Iris pigment epithelial cell (primary cell): ENCODE results near the gene AFF2.
"Not testable (repeated sequence)": the region's sequence is repeated elsewhere in the genome, so short reads cannot be mapped to it uniquely, and the experiment has no call there.

Source experiments
- DNase-seq: peaks from one replicate; pipeline ENCODE4 v3.0.0-alpha.2; 2011; ENCODE audit warnings: low read depth

AFF2 gene

GRCh38 chrX:148643460-148643859, 143.0 kb downstream of the AFF2 start:
- DNase-seq, result no peak

DNA sequence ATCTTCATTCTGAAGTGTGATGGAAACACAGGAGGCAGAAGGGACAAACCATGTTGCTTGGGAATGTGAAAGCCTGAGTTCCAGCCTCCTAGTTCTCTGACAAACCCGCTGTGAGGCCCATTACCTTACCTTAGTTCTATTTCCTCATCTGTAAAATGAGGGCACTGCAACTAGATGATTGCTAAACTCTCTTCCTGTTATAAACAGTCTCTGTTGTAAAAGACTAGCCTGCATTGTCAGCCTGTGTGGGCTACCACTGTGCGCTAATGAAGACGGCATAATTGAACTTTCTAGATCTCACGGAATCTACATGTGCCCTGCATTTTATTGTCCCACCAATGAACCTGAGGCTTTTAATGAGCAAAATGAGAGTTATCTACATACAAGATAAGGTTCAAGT, 147.2 kb downstream of the AFF2 start:
- no peak for DNase-seq

- DNase-seq, result no peak
Measured at GRCh38 chrX:148649145-148649795, 148.9 kb downstream of the AFF2 start.

DNA sequence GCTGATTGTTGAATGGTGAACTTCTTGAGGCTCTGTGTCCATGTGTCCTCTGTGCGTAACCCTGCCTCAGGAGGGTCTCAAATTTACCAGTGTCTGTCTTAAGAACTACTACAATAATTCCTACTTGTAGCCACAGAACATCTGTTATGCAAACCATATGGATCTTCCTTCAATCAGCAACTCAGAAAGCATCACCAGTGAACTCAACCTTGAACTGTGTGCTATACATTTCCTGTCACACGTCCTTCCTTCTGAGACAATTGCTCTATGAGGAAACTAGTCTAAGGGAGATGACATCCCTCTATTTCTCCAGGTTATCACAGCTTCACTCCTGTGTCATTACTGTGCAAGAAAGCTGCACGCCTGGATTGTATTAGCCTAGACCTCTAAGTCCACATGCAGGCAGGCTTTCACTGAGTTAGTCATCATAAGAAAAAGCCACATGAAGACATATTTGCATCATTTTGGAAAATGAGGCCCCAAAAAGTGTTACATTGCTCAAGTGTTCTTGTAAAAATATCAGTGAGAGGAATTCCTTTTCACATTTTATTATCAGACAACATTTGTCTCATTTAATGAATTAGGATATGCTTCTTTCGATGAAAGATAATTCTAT, 157.8 kb downstream of the AFF2 start:
- no peak for DNase-seq

DNA sequence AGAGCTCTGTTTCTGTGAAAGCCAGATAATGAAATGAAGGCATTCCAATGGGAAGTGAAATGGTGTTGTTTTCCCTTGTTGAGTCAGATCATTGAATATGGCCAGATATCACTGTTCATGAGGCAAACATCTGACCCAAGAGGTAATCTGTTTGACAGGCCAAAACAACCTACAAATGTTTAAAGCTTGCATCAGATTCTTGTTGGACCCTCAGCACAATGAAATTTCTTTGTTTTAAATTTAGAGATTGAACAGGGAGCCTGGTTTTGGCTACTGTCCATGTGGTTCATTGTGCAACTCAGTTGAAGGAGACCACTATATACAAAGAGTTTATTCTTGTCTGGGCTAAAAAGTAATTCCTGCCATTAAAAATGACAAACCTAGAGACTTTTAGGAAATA, 159.1 kb downstream of the AFF2 start:
- no peak for DNase-seq

DNA sequence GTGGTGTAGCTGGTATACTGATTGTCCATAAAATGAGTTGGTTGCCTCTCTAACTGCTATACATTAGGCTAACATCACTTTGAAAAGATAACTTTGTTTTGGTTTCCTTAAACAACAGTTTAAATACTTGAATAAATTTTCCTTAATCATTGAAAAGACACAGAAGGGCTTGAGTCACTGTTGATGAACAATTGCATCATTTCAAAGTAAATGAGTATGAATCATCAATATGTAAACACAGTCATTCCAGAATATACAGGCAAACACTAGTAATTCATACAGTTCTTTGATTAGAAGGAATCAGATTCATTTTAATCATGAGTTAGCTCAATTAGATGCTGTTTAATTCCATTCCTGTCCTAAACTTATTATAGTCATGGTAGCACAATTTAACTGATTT, 160.6 kb downstream of the AFF2 start:
- no peak for DNase-seq

DNA sequence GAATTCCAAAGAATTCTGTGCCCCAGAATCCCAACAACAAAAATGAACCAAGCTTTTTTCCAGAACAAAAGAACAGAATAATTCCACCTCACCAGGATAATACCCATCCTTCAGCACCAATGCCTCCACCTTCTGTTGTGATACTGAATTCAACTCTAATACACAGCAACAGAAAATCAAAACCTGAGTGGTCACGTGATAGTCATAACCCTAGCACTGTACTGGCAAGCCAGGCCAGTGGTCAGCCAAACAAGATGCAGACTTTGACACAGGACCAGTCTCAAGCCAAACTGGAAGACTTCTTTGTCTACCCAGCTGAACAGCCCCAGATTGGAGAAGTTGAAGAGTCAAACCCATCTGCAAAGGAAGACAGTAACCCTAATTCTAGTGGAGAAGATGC, 161.6 kb downstream of the AFF2 start:
- no peak for DNase-seq

DNA sequence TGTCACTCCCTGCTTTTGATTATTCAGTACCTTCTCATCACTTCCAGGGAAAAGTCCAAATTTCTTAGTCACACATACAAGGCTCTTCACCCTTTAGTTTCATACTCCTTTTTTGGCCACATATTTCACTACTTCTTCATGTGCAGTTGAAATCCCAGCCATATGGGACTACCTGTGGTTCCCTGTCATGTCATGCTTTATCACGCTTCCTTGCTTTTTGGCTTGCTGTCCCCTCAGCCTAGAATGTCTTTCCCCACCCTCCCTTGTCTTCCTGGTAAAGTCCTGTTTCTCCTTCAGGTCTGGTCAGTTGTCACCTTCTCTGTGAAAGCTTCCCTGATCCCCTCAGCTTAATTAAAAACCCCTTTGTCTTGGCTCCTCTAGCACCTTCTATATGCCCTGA, 163.8 kb downstream of the AFF2 start:
- DNase-seq, result no peak

DNA sequence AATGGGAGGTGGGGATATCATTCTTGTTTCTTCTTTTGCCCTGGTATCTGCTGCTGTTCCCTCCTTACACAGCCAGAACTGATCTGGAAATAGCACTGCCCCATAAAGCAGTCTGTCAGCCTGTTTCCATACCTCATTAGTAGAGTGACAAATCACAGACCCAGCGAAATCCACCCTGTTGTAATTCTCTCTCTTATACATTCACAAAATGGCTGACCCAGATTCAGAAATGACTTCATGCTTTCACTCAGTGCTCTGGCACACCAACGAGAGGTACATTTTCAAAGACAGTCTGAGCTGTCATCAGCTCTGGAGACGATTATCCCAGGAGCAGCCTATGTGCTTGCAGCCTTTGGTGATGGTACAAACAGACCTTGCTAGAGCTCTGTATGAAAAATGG, 164.6 kb downstream of the AFF2 start:
- DNase-seq, result no peak

DNA sequence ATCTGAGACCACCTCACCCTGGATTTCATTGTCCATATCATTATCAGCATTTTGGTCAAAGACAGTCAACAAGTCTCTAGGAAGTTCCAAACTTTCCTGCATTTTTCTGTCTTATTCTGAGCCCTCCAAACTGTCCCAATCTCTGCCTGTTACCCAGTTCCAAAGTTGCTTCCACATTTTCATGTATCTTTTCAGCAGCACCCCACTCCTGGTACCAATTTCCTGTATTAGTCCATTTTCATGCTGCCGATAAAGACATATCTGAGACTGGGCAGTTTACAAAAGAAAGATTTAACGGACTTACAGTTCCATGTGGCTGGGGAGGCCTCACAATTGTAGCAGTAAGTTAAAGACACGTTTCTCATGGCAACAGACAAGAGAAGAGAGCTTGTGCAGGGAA, 168.8 kb downstream of the AFF2 start:
- DNase-seq, result not testable (repeated sequence)

DNA sequence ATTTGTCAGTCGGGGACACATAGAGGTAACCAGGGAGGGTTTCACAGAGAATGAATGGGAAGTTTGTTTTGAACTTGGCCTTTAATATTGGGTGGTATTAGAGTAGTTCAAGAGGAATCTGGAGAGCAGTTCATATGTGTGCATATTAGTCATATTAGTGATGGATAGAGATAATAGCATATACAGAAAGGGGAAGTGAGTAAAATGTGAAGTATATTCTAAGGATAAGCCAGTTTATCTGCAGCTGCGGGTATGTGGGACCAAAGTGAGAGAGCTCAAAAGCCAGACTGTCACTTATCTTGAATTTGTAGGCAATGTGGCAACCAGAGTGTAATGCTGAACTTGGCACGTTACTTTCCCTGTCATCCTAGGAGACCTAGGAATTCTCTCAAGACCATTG, 169.9 kb downstream of the AFF2 start:
- DNase-seq, result no peak

DNA sequence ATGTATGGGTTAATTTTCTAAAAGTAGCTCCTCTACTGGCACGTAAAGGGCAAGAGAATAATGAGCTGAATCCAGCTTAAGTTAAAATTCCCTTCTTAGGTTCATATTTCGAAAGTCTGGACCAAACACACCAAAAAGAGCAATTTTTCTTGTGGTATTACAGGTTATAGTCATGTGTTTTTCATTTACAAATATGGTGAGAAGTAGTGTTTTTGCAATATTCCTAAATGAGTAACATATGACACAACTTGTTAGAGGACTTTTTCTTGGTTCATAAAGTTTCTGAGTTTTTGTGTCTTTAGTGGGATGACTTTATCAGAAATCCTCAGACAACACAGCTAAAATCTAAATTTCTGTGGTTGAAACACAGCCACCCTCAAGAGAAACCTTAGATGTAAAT, 172.1 kb downstream of the AFF2 start:
- no peak for DNase-seq

GRCh38 chrX:148681605-148682004, 181.2 kb downstream of the AFF2 start:
- DNase-seq, result no peak

GRCh38 chrX:148682206-148682605, 181.8 kb downstream of the AFF2 start:
- DNase-seq, result no peak

DNA sequence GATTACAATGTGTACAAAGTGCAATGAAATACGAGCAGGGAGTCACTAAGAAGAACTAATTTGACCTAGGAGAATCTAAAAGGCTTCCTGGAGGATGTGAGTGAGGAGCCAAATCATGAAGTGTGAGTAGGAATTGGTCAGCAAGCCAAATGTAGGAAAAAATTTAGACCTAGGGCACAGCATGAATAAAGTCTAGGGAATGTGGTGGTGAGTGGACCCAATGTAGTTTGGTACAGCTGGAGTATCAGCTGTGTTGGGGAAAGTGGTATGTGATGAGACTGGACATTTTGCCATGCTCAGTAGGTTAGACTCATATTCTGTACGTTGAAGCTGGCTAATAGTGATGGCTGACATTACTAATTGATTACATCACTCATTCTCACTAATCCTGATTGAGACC, 191.0 kb downstream of the AFF2 start:
- DNase-seq, result no peak

GRCh38 chrX:148695255-148695654, 194.8 kb downstream of the AFF2 start:
- no peak for DNase-seq

DNA sequence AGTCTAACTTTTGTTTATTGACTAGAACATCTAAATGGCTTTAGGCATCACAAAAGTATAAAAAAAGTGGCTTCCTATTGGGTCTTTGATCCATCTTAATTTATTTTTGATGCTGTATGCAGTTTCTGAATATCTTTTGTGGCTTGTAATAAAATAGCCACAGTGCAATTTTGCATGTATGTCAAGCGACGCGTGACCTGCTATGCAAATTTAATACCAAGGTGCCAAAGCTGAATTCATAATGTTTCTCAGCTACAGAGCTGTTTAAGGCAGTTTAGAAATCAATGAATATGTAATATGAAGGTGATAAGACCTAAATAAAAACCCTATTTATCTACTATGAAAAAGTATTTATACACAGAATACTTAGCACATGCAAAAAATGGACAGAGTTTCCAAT, 197.8 kb downstream of the AFF2 start:
- no peak for DNase-seq

DNA sequence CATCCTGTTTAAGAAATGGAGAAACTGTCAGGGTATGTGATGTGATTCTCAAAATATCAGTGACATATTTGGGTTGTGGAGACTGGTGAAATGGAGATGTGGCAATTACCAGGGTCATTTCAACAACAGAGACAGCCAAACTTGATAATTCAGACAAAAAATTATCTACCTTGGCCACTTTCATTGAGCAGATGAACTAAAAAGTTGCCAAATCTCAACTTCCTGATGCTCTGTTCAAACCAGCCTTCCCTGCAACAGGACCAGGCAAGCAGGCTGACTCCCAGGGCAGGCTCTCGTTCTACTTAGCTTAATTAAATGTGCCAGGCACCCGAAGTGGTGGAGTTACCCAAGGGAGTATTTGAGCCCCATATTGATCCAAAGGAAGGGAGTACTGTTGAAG, 199.6 kb downstream of the AFF2 start:
- DNase-seq, result no peak

DNA sequence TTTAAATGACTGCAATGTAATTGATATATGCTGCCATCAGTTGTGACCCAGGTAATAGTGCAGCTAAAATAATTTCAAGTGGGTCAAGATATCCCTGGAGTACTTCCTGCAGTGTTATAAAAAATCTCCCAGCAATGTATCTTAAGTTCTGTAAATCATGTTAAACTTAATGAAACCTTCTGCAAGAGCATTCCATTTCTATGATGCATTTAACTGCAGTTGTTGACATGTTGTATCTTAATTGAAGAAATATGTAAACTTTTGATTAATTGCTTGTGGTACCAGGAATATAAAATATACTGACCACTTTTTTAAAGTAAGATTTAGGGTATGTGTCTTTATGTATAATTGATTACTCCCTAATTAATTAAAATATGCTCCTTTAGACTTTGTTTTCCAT, 213.6 kb downstream of the AFF2 start:
- DNase-seq, result no peak

DNA sequence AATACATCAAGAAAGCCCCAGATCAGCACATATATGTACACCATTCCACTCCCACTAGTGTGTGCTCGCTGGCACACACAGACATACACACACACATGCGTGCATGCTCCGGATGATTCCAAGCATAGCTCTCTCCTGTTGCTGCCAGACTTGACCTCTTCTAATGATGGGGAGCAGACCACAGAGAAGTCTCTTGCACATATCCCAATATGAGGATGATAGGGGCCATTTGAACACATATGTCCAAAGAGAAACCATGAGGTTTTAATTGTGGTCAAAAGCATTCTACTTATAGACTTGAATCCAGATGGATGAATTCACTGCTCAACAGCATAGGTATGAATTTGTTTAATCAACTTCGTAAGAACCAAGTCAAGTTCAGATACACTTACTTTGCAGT, 214.9 kb downstream of the AFF2 start:
- no peak for DNase-seq

DNA sequence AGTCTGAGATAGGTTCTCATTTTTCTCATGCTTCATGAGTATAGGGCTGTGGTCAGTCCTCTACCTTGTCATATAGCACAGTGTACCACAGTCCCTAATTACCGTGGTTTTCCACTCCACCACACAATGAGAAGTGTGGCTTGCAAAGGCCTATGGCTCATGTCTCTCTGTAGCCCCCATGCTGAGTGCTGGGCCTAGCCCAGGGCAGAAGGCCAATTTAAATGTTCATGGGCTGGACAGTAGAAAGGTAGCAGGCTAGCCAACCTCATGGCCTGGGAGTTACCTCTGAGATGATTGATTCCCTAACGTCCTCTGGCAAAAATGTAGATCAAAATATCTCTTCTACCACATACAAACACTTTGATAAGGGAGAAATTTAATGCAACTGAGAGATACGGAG, 222.5 kb downstream of the AFF2 start:
- DNase-seq, result no peak

DNA sequence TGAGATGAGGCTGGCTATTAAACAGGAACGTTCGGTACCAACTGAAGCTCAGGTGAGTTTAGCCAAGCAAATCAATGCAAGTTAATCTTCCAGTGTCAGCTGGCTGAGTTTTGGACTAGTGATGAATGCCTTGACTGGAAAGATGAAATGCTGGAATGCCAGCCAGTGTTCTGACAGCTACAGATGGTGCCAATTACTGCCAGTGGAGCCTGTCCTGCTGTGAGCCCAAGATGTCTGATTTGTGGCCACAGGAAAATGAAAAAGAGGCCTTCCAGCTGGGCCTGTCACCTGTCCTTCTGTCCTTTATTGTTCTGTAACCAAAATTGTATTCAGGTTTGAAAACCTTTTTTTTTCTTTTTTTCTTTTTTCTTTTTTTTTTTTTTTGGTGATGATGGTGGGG, 223.1 kb downstream of the AFF2 start:
- no peak for DNase-seq

GRCh38 chrX:148728901-148729300, 228.5 kb downstream of the AFF2 start:
- no peak for DNase-seq

GRCh38 chrX:148732743-148733142, 232.3 kb downstream of the AFF2 start:
- no peak for DNase-seq
